GM23338 (cell line): ENCODE measurements around the gene LHX5. TPM values are rescaled to one million over a fixed set of nuclear protein-coding genes. Genes with fewer than 3 reads are reported as not detected.
A peak's percentile ranks its signal among the peaks of the same experiment; 100 is the strongest.

Experiments used
- ATAC-seq: fragments of 200-7000 bp; cut with Tn5 transposase; 3 replicates; pipeline ENCODE4 v1.9.1; 2020
- DNase-seq: peaks from one replicate; pipeline ENCODE4 v3.0.0-alpha.2; 2015; ENCODE audit warnings: low spot score
- H2AFZ ChIP-seq: fragments of 200-600 bp; sonication (generic); 2 replicates; pipeline ENCODE4 v1.8.0; 2016; ENCODE audit warnings: antibody characterized with exemption, mild to moderate bottlenecking, moderate library complexity
- H3F3A ChIP-seq: fragments of 200-600 bp; sonication (generic); replicated peaks from 2 replicates; pipeline ENCODE4 v1.8.0; 2017; ENCODE audit warnings: antibody characterized with exemption, mixed run types, low read depth
- H3K27ac ChIP-seq: fragments of 200-600 bp; sonication (generic); 2 replicates; pipeline ENCODE4 v1.6.1; 2016; ENCODE audit warnings: low read depth
- H3K27me3 ChIP-seq: fragments of 200-600 bp; sonication (generic); 2 replicates; pipeline ENCODE4 v1.8.0; 2016; ENCODE audit warnings: mild to moderate bottlenecking, mixed run types, moderate library complexity; ENCODE audit not compliant: insufficient read depth
- H3K36me3 ChIP-seq: fragments of 200-600 bp; sonication (generic); 2 replicates; pipeline ENCODE4 v1.8.0; 2016; ENCODE audit warnings: mild to moderate bottlenecking; ENCODE audit not compliant: insufficient read depth
- H3K4me1 ChIP-seq: fragments of 200-600 bp; sonication (generic); 2 replicates; pipeline ENCODE4 v1.8.0; 2016; ENCODE audit warnings: mild to moderate bottlenecking, moderate library complexity; ENCODE audit not compliant: insufficient read depth
- H3K4me2 ChIP-seq: fragments of 200-600 bp; sonication (generic); 2 replicates; pipeline ENCODE4 v1.7.1; 2017; ENCODE audit warnings: mixed run types
- H3K4me3 ChIP-seq: fragments of 200-600 bp; sonication (generic); 2 replicates; pipeline ENCODE4 v1.6.1; 2016; ENCODE audit warnings: mixed run types
- H3K79me2 ChIP-seq: fragments of 200-600 bp; sonication (generic); replicated peaks from 2 replicates; pipeline ENCODE4 v1.8.0; 2017; ENCODE audit warnings: mild to moderate bottlenecking; ENCODE audit not compliant: insufficient read depth
- H3K9me2 ChIP-seq: fragments of 200-600 bp; sonication (generic); 2 replicates; pipeline ENCODE4 v1.8.0; 2017; ENCODE audit not compliant: insufficient read depth
- H4K20me1 ChIP-seq: fragments of 200-600 bp; sonication (generic); replicated peaks from 2 replicates; pipeline ENCODE4 v1.8.0; 2017; ENCODE audit warnings: mild to moderate bottlenecking; ENCODE audit not compliant: insufficient read depth
- H3K27ac Mint-ChIP-seq: 2 replicates; pipeline ENCODE4 v1.8.0; 2020; ENCODE audit warnings: inconsistent platforms, mild to moderate bottlenecking, moderate library complexity, mixed read lengths
- H3K27me3 Mint-ChIP-seq: 3 replicates; pipeline ENCODE4 v1.8.0; 2022; ENCODE audit warnings: low read depth, mild to moderate bottlenecking, moderate library complexity, mixed read lengths, inconsistent platforms; ENCODE audit not compliant: insufficient read depth, poor library complexity
- H3K36me3 Mint-ChIP-seq: 3 replicates; pipeline ENCODE4 v1.8.0; 2021; ENCODE audit warnings: low read depth, mild to moderate bottlenecking, inconsistent platforms, moderate library complexity, mixed read lengths
- H3K4me1 Mint-ChIP-seq: 3 replicates; pipeline ENCODE4 v1.8.0; 2020; ENCODE audit warnings: mild to moderate bottlenecking, inconsistent platforms, mixed read lengths
- H3K4me3 Mint-ChIP-seq: 3 replicates; pipeline ENCODE4 v1.8.0; 2021; ENCODE audit warnings: moderate library complexity, mild to moderate bottlenecking, inconsistent platforms, mixed read lengths
- H3K9me3 Mint-ChIP-seq: 3 replicates; pipeline ENCODE4 v1.8.0; 2020; ENCODE audit warnings: moderate library complexity, mild to moderate bottlenecking, inconsistent platforms, mixed read lengths
- CREB1 ChIP-seq: fragments of 250-450 bp; sonication (Bioruptor Pico); IDR thresholded peaks from 2 replicates; pipeline ENCODE4 v1.5.0; 2020; ENCODE audit warnings: low read depth, mild to moderate bottlenecking, moderate library complexity
- EZH2 ChIP-seq: fragments of 200-600 bp; sonication (generic); IDR thresholded peaks from one replicate; pipeline ENCODE4 v1.8.0; 2017; ENCODE audit warnings: antibody characterized with exemption, mild to moderate bottlenecking, low read depth; ENCODE audit not compliant: unreplicated experiment
- EZH2phosphoT487 ChIP-seq: fragments of 200-600 bp; sonication (generic); IDR thresholded peaks from one replicate; pipeline ENCODE4 v1.8.1; 2018; ENCODE audit warnings: antibody characterized with exemption; ENCODE audit not compliant: unreplicated experiment
- JUNB ChIP-seq: IDR thresholded peaks from one replicate; pipeline ENCODE4 v1.6.1; 2016; ENCODE audit warnings: antibody characterized with exemption; ENCODE audit not compliant: unreplicated experiment
- NANOG ChIP-seq: IDR thresholded peaks from 2 replicates; pipeline ENCODE4 v1.6.1; 2016; ENCODE audit warnings: antibody characterized with exemption, borderline replicate concordance
- POLR2AphosphoS5 ChIP-seq: IDR thresholded peaks from 2 replicates; pipeline ENCODE4 v1.6.1; 2016; ENCODE audit warnings: antibody characterized with exemption, low read depth
- STAT1 ChIP-seq: IDR thresholded peaks from one replicate; pipeline ENCODE4 v1.6.1; 2016; ENCODE audit warnings: antibody characterized with exemption; ENCODE audit not compliant: unreplicated experiment
- ZNF114 ChIP-seq: fragments of 250-450 bp; sonication (Bioruptor Pico); IDR thresholded peaks from 2 replicates; pipeline ENCODE4 v1.5.0; 2020; ENCODE audit warnings: mild to moderate bottlenecking, moderate library complexity
- ZNF331 ChIP-seq: fragments of 250-450 bp; sonication (Bioruptor Pico); IDR thresholded peaks from 2 replicates; pipeline ENCODE4 v1.5.0; 2020; ENCODE audit warnings: low read depth, mild to moderate bottlenecking, moderate library complexity
- polyA plus RNA-seq: library from polyadenylated mRNA; unstranded; fragments of >200 nt; fragmentation: Nextera tagmentation; extraction: Ambion mirVana; gene quantifications from 2 replicates; pipeline ENCODE4 v1.2.1, GENCODE V29; 2016
- total RNA-seq: library from RNA; depleted of rRNA; stranded (reverse); fragments of >200 nt; shearing (Covaris generic); gene quantifications from 2 replicates; pipeline ENCODE4 v1.2.3, GENCODE V29; 2014
- TF ChIP-seq, protein P1 (sequence below): IDR thresholded peaks from one replicate; pipeline ENCODE4 v1.6.1; 2018; ENCODE audit warnings: antibody characterized with exemption; ENCODE audit not compliant: unreplicated experiment
- TF ChIP-seq, protein P2 (sequence below), 2 experiments: fragments of 200-600 bp in 1 of 2; sonication (generic) in 1 of 2; conservative IDR thresholded peaks; 2 replicates each; pipeline versions ENCODE4 v1.5.1 to v1.6.1; 2016 to 2017; ENCODE audit warnings: antibody characterized with exemption in 2 of 2, low read depth in 2 of 2, mild to moderate bottlenecking in 2 of 2, moderate library complexity in 1 of 2
- TF ChIP-seq, protein P3 (sequence below): fragments of 250-450 bp; sonication (Bioruptor Pico); IDR thresholded peaks from 2 replicates; pipeline ENCODE4 v1.5.0; 2020; ENCODE audit warnings: mild to moderate bottlenecking, moderate library complexity
- TF ChIP-seq, protein P4 (sequence below): IDR thresholded peaks from 2 replicates; pipeline ENCODE4 v1.6.1; 2016; ENCODE audit warnings: antibody characterized with exemption

LHX5 gene
- total and polyA plus RNA-seq, 2 experiments from 2014 or later: 0.18 TPM; not detected in 1

DNA sequence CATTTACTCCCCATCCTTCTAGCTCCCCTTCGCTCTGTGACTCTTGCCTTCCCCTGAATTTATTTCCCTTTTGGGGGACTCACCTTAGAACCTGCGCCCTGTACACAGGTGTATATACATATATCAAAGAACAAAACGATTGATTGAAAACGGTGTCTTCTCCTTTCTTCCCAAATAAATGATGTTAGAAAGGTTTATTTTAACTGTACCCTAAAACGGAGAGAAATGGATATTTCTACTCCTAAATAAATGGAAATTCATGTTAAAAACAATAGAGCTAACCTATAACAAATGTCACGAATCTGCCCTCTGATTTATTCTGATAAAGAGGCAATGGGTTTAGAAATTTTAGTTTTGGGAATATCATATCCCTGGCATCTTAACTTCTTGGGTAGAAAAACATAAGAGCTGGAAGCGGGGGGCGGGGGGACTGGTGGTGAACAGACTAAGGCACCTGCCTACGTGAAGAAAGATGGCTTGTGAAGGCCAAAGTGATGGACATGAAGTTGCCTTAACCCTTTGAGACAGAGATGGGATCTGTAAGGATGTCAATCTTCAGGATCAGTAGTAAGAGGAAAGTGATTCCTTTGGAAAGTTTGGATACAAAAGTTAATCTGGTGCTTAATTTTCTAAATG lies 8.8 kb upstream of the LHX5 start:
- peak overlapping the region; percentile 64; the same call in 2 of the 3 replicates for H3K4me3 Mint-ChIP-seq
- H3K36me3 ChIP-seq: no peaks in the 10 kb centered on the region
- H3K4me1 Mint-ChIP-seq: peaks cover 71% of the 10 kb centered on the region
- no peak overlapping the region for H3K27ac ChIP-seq
- H3K27me3 Mint-ChIP-seq: peaks cover 81% of the 10 kb centered on the region
- no peak for ATAC-seq
- H2AFZ ChIP-seq: no peak overlapping the region
- H4K20me1 ChIP-seq: no peaks in the 10 kb centered on the region; the same call in none of the 2 replicates
- H3K9me3 Mint-ChIP-seq: peaks cover 2% of the 10 kb centered on the region; the same call in 1 of the 3 replicates
- H3K27ac Mint-ChIP-seq: no peak overlapping the region
- peak overlapping the region; percentile 58; the same call in 1 of the 2 replicates for H3K4me3 ChIP-seq
- H3K79me2 ChIP-seq: no peaks in the 10 kb centered on the region
- no peaks in the 10 kb centered on the region for H3K9me2 ChIP-seq
- peaks cover 69% of the 10 kb centered on the region for H3K4me1 ChIP-seq
- peak overlapping the region; percentile 89; the same call in 1 of the 2 replicates for H3K4me2 ChIP-seq
- DNase-seq: no peak
- TF ChIP-seq NANOG: no peak
- TF ChIP-seq EZH2phosphoT487: no peak
- no peak for TF ChIP-seq ZNF331 (CRISPR knock-in tag)
- TF ChIP-seq, protein P1, sequence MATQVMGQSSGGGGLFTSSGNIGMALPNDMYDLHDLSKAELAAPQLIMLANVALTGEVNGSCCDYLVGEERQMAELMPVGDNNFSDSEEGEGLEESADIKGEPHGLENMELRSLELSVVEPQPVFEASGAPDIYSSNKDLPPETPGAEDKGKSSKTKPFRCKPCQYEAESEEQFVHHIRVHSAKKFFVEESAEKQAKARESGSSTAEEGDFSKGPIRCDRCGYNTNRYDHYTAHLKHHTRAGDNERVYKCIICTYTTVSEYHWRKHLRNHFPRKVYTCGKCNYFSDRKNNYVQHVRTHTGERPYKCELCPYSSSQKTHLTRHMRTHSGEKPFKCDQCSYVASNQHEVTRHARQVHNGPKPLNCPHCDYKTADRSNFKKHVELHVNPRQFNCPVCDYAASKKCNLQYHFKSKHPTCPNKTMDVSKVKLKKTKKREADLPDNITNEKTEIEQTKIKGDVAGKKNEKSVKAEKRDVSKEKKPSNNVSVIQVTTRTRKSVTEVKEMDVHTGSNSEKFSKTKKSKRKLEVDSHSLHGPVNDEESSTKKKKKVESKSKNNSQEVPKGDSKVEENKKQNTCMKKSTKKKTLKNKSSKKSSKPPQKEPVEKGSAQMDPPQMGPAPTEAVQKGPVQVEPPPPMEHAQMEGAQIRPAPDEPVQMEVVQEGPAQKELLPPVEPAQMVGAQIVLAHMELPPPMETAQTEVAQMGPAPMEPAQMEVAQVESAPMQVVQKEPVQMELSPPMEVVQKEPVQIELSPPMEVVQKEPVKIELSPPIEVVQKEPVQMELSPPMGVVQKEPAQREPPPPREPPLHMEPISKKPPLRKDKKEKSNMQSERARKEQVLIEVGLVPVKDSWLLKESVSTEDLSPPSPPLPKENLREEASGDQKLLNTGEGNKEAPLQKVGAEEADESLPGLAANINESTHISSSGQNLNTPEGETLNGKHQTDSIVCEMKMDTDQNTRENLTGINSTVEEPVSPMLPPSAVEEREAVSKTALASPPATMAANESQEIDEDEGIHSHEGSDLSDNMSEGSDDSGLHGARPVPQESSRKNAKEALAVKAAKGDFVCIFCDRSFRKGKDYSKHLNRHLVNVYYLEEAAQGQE: no peak
- TF ChIP-seq, protein P2, sequence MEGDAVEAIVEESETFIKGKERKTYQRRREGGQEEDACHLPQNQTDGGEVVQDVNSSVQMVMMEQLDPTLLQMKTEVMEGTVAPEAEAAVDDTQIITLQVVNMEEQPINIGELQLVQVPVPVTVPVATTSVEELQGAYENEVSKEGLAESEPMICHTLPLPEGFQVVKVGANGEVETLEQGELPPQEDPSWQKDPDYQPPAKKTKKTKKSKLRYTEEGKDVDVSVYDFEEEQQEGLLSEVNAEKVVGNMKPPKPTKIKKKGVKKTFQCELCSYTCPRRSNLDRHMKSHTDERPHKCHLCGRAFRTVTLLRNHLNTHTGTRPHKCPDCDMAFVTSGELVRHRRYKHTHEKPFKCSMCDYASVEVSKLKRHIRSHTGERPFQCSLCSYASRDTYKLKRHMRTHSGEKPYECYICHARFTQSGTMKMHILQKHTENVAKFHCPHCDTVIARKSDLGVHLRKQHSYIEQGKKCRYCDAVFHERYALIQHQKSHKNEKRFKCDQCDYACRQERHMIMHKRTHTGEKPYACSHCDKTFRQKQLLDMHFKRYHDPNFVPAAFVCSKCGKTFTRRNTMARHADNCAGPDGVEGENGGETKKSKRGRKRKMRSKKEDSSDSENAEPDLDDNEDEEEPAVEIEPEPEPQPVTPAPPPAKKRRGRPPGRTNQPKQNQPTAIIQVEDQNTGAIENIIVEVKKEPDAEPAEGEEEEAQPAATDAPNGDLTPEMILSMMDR (conservative IDR thresholded peaks at IDR 0.05; ENCODE audit: low read depth in 2 of 2): no peak
- TF ChIP-seq JUNB: no peak
- no peak for TF ChIP-seq POLR2AphosphoS5
- TF ChIP-seq ZNF114: no peak
- TF ChIP-seq, protein P3, sequence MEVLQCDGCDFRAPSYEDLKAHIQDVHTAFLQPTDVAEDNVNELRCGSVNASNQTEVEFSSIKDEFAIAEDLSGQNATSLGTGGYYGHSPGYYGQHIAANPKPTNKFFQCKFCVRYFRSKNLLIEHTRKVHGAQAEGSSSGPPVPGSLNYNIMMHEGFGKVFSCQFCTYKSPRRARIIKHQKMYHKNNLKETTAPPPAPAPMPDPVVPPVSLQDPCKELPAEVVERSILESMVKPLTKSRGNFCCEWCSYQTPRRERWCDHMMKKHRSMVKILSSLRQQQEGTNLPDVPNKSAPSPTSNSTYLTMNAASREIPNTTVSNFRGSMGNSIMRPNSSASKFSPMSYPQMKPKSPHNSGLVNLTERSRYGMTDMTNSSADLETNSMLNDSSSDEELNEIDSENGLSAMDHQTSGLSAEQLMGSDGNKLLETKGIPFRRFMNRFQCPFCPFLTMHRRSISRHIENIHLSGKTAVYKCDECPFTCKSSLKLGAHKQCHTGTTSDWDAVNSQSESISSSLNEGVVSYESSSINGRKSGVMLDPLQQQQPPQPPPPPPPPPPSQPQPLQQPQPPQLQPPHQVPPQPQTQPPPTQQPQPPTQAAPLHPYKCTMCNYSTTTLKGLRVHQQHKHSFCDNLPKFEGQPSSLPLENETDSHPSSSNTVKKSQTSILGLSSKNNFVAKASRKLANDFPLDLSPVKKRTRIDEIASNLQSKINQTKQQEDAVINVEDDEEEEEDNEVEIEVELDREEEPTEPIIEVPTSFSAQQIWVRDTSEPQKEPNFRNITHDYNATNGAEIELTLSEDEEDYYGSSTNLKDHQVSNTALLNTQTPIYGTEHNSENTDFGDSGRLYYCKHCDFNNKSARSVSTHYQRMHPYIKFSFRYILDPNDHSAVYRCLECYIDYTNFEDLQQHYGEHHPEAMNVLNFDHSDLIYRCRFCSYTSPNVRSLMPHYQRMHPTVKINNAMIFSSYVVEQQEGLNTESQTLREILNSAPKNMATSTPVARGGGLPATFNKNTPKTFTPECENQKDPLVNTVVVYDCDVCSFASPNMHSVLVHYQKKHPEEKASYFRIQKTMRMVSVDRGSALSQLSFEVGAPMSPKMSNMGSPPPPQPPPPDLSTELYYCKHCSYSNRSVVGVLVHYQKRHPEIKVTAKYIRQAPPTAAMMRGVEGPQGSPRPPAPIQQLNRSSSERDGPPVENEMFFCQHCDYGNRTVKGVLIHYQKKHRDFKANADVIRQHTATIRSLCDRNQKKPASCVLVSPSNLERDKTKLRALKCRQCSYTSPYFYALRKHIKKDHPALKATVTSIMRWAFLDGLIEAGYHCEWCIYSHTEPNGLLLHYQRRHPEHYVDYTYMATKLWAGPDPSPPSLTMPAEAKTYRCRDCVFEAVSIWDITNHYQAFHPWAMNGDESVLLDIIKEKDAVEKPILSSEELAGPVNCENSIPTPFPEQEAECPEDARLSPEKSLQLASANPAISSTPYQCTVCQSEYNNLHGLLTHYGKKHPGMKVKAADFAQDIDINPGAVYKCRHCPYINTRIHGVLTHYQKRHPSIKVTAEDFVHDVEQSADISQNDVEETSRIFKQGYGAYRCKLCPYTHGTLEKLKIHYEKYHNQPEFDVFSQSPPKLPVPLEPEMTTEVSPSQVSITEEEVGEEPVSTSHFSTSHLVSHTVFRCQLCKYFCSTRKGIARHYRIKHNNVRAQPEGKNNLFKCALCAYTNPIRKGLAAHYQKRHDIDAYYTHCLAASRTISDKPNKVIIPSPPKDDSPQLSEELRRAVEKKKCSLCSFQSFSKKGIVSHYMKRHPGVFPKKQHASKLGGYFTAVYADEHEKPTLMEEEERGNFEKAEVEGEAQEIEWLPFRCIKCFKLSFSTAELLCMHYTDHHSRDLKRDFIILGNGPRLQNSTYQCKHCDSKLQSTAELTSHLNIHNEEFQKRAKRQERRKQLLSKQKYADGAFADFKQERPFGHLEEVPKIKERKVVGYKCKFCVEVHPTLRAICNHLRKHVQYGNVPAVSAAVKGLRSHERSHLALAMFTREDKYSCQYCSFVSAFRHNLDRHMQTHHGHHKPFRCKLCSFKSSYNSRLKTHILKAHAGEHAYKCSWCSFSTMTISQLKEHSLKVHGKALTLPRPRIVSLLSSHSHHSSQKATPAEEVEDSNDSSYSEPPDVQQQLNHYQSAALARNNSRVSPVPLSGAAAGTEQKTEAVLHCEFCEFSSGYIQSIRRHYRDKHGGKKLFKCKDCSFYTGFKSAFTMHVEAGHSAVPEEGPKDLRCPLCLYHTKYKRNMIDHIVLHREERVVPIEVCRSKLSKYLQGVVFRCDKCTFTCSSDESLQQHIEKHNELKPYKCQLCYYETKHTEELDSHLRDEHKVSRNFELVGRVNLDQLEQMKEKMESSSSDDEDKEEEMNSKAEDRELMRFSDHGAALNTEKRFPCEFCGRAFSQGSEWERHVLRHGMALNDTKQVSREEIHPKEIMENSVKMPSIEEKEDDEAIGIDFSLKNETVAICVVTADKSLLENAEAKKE (CRISPR knock-in tag): no peak
- TF ChIP-seq STAT1: no peak
- TF ChIP-seq CREB1 (CRISPR knock-in tag): no peak
- TF ChIP-seq EZH2: no peak
- TF ChIP-seq, protein P4, sequence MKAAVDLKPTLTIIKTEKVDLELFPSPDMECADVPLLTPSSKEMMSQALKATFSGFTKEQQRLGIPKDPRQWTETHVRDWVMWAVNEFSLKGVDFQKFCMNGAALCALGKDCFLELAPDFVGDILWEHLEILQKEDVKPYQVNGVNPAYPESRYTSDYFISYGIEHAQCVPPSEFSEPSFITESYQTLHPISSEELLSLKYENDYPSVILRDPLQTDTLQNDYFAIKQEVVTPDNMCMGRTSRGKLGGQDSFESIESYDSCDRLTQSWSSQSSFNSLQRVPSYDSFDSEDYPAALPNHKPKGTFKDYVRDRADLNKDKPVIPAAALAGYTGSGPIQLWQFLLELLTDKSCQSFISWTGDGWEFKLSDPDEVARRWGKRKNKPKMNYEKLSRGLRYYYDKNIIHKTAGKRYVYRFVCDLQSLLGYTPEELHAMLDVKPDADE: no peak
- peaks cover 87% of the 10 kb centered on the region for H3K27me3 ChIP-seq
- H3K36me3 Mint-ChIP-seq: no peaks in the 10 kb centered on the region
- peaks cover 33% of the 10 kb centered on the region; the same call in 1 of the 2 replicates for H3F3A ChIP-seq
